SK-N-SH (cell line): Measurements from ENCODE around the gene TTC16.

Experiments
- CTCF ChIP-seq: fragments of 200-600 bp; sonication (generic); IDR thresholded peaks from 2 replicates; pipeline ENCODE4 v1.6.1; 2017; ENCODE audit warnings: antibody characterized with exemption, mild to moderate bottlenecking, moderate library complexity
- EP300 ChIP-seq, 2 experiments: IDR thresholded peaks; 2 replicates each; pipeline versions ENCODE4 v1.4.0 to v1.6.1; 2012; ENCODE audit warnings: borderline replicate concordance in 1 of 2, low read depth in 1 of 2, low read length in 1 of 2
- POLR2AphosphoS5 ChIP-seq: IDR thresholded peaks from 2 replicates; pipeline ENCODE4 v1.6.1; 2012; ENCODE audit warnings: low read depth, low read length
- REST ChIP-seq: IDR thresholded peaks from 2 replicates; pipeline ENCODE4 v1.6.1; 2012; ENCODE audit warnings: mild to moderate bottlenecking, low read depth, low read length, moderate library complexity
- TAF1 ChIP-seq: IDR thresholded peaks from 2 replicates; pipeline ENCODE4 v1.6.1; 2012; ENCODE audit warnings: low read depth, mild to moderate bottlenecking, low read length, moderate library complexity, borderline replicate concordance
- TEAD4 ChIP-seq: IDR thresholded peaks from 2 replicates; pipeline ENCODE4 v1.4.0; 2012; ENCODE audit warnings: mild to moderate bottlenecking, borderline replicate concordance; ENCODE audit not compliant: insufficient read depth

- no peak for TF ChIP-seq CTCF
- TF ChIP-seq REST, result no peak
- no peak for TF ChIP-seq EP300 (IDR thresholded peaks at IDR 0.05; ENCODE audit: borderline replicate concordance in 1 of 2, low read depth in 1 of 2, low read length in 1 of 2)
- no peak for TF ChIP-seq TAF1
- no peak for TF ChIP-seq POLR2AphosphoS5
- TF ChIP-seq TEAD4, result no peak
These were observed 39.2 kb upstream of the TTC16 start for GRCh38 chr9:127676638-127677037.
